A549 (cell line): ENCODE results near the gene C3orf52.

Experiments
- CHD2 ChIP-seq: fragments of 150-350 bp; IDR thresholded peaks from 2 replicates; pipeline ENCODE4 v1.6.1; 2014; ENCODE audit warnings: low read length; ENCODE audit not compliant: partially characterized antibody
- CTCF ChIP-seq: fragments of >200 bp; sonication (Bioruptor Twin); formaldehyde crosslinking; IDR thresholded peaks from 3 replicates; pipeline ENCODE4 v1.5.1; 2016
- GATA3 ChIP-seq: IDR thresholded peaks from 2 replicates; pipeline ENCODE4 v1.6.1; 2012; ENCODE audit warnings: borderline replicate concordance
- MAFK ChIP-seq: fragments of 450-650 bp; IDR thresholded peaks from 2 replicates; pipeline ENCODE4 v1.6.1; 2014; ENCODE audit not compliant: partially characterized antibody
- POLR2A ChIP-seq: IDR thresholded peaks from 2 replicates; pipeline ENCODE4 v1.6.1; 2012; ENCODE audit warnings: mild to moderate bottlenecking, low read length
- TF ChIP-seq, protein P1 (sequence below): IDR thresholded peaks from 2 replicates; pipeline ENCODE4 v1.6.1; 2012
- TF ChIP-seq, protein P2 (sequence below): fragments of 250-450 bp; sonication (Bioruptor Pico); IDR thresholded peaks from 2 replicates; pipeline ENCODE4 v1.5.0; 2020; ENCODE audit warnings: low read depth, mild to moderate bottlenecking, moderate library complexity

DNA sequence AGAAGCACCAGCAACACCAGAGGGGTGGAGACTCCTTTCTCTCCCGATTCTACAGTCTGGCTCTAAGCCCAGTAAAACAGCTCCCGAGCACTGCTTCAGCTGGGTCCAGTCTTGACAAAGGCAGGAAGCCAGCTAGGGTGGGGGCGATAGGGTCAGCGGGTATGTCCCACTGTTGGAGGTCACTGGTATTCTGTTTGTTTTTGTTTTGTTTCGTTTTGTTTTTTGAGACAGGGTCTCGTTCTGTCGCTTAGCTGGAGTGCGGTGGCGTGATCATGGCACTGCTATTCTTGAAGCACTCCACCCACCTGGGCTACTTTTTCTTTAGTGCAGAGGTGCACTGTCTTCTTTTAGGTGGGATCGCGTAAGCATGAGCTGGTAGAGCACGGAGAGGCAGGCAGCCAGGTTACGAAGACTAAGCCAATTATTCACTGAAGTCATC lies 30.6 kb downstream of the C3orf52 start:
- no peak for TF ChIP-seq POLR2A
- no peak for TF ChIP-seq GATA3
- TF ChIP-seq CHD2, result no peak
- no peak for TF ChIP-seq CTCF
- TF ChIP-seq, protein P1, sequence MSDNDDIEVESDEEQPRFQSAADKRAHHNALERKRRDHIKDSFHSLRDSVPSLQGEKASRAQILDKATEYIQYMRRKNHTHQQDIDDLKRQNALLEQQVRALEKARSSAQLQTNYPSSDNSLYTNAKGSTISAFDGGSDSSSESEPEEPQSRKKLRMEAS, result no peak
- TF ChIP-seq, protein P2, sequence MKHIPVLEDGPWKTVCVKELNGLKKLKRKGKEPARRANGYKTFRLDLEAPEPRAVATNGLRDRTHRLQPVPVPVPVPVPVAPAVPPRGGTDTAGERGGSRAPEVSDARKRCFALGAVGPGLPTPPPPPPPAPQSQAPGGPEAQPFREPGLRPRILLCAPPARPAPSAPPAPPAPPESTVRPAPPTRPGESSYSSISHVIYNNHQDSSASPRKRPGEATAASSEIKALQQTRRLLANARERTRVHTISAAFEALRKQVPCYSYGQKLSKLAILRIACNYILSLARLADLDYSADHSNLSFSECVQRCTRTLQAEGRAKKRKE (CRISPR knock-in tag), result no peak
- no peak for TF ChIP-seq MAFK
